SU-DHL-6 (cell line): ENCODE data around the gene KLHL29.

Experiments
- EZH2phosphoT487 ChIP-seq: fragments of 200-600 bp; sonication (generic), shearing (Covaris generic); conservative IDR thresholded peaks from 2 replicates; pipeline ENCODE4 v1.6.1; 2018; ENCODE audit warnings: mild to moderate bottlenecking, antibody characterized with exemption, low read length, moderate library complexity, mixed read lengths
- TF ChIP-seq, protein P1 (sequence below): fragments of 200-600 bp; sonication (generic); IDR thresholded peaks from one replicate; pipeline ENCODE4 v1.5.1; 2017; ENCODE audit warnings: antibody characterized with exemption, mild to moderate bottlenecking, low read length, moderate library complexity; ENCODE audit not compliant: insufficient read depth, poor library complexity, severe bottlenecking

- TF ChIP-seq, protein P1, sequence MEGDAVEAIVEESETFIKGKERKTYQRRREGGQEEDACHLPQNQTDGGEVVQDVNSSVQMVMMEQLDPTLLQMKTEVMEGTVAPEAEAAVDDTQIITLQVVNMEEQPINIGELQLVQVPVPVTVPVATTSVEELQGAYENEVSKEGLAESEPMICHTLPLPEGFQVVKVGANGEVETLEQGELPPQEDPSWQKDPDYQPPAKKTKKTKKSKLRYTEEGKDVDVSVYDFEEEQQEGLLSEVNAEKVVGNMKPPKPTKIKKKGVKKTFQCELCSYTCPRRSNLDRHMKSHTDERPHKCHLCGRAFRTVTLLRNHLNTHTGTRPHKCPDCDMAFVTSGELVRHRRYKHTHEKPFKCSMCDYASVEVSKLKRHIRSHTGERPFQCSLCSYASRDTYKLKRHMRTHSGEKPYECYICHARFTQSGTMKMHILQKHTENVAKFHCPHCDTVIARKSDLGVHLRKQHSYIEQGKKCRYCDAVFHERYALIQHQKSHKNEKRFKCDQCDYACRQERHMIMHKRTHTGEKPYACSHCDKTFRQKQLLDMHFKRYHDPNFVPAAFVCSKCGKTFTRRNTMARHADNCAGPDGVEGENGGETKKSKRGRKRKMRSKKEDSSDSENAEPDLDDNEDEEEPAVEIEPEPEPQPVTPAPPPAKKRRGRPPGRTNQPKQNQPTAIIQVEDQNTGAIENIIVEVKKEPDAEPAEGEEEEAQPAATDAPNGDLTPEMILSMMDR: no peak
- no peak for TF ChIP-seq EZH2phosphoT487
Measured at GRCh38 chr2:23375448-23375847, 9.5 kb upstream of the KLHL29 start.
